Activated CD8-positive, alpha-beta memory T cell treated with anti-CD3 and anti-CD28 coated beads, Interleukin-2, amount 10 ng/mL, durations not matched to agents 7 days and 5 days (primary cell): ENCODE data around the gene CYB5R3. TPM values are rescaled to one million over a fixed set of nuclear protein-coding genes. Genes with fewer than 3 reads are reported as not detected.

Experiments
- ATAC-seq: fragments of 150-1000 bp; cut with Tn5 transposase; one replicate; pipeline ENCODE4 v1.10.0; 2021; ENCODE audit warnings: moderate library complexity
- CTCF ChIA-PET: fragments of 350-600 bp; sonication (Branson Sonifier 250); formaldehyde crosslinking; loops from one replicate; lab custom pipeline; 2021; ENCODE audit warnings: antibody characterized with exemption; lab: Charles Lee
- DNase-seq: peaks from one replicate; pipeline ENCODE4 v3.0.0-alpha.2; 2020
- H3K27ac Mint-ChIP-seq: one replicate; pipeline ENCODE4 v1.8.0; 2021; ENCODE audit warnings: mild to moderate bottlenecking, mixed read lengths
- H3K27me3 Mint-ChIP-seq: one replicate; pipeline ENCODE4 v1.8.0; 2021; ENCODE audit warnings: mixed read lengths
- H3K36me3 Mint-ChIP-seq: one replicate; pipeline ENCODE4 v1.8.0; 2021; ENCODE audit warnings: mild to moderate bottlenecking, mixed read lengths
- H3K4me1 Mint-ChIP-seq: one replicate; pipeline ENCODE4 v1.8.0; 2021; ENCODE audit warnings: mixed read lengths
- H3K4me3 Mint-ChIP-seq: one replicate; pipeline ENCODE4 v1.8.0; 2021; ENCODE audit warnings: mild to moderate bottlenecking, moderate library complexity, mixed read lengths
- H3K9me3 Mint-ChIP-seq: one replicate; pipeline ENCODE4 v1.8.0; 2022; ENCODE audit warnings: low read depth, mixed read lengths
- total RNA-seq, 2 experiments: library from RNA; stranded (reverse); gene quantifications; one replicate each; pipeline ENCODE4 v1.2.3, GENCODE V29; 2021

The CYB5R3 gene
- total RNA-seq, 2 experiments from 2014 or later: 66.2 to 66.8 TPM

DNA sequence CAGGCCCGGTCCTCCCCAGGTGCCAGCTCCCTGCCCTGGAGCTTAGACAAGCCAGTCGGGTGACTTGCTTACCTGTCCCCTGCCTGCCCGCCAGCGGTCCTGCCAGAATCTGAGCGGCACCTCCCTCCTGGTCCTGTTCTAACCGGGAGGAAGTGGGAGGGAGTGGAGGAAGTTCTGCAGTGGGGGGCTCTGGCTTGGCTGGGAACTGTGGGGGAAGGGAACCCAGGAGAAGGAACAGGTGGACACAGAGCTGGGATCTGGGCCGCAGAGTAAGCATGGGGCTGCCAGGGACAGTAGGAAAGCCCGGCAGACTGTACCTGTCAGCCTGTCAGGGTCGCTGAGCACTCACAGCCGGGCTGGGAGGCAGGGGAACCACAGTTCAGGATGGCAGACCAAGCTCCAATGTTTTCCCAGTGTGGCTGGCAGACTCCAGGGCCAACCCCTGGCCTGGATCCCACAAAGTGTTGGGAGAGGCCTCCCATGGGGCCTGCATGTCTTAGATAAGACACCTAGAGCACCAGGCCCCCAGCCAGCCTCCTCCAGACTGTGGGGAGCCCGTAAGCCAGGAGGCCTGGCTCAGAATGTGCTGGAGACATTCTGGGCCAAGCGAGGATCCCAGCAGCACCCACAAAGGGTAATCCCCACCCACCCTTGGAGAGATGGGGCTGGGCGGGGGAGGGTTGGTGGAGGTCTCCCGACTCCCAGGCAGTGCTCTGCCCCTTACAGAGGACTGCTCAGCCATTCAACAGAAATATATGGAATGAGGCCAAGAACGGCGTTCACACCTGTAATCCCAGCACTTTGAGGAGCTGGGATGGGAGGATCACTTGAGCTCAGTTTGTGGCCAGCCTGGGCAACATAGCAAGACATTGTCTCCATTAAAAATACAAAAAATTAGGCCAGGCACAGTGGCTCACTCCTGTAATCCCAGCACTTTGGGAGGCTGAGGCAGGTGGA lies 2.3 kb downstream of the CYB5R3 start:
- ATAC-seq: no peak
- Mint-ChIP-seq H3K9me3 (no peaks in the 10 kb centered on the region), H3K36me3 (peaks cover 2% of the 10 kb centered on the region), H3K27me3 (no peaks in the 10 kb centered on the region), H3K27ac (no peak overlapping the region), H3K4me1 (peaks cover 15% of the 10 kb centered on the region), H3K4me3 (no peak overlapping the region)
- DNase-seq: no peak
- CTCF ChIA-PET: interaction anchor here (1.4 kb wide), 1 partner anchor 25 kb away, joined by 4 read pairs; no protein-coding TSS in a partner anchor

- H3K36me3 Mint-ChIP-seq: peaks cover 2% of the 10 kb centered on the region
- no peak overlapping the region for H3K27ac Mint-ChIP-seq
- DNase-seq (no peak), ATAC-seq (no peak)
- H3K4me3 Mint-ChIP-seq: no peak overlapping the region
- H3K4me1 Mint-ChIP-seq: peaks cover 15% of the 10 kb centered on the region
- no peaks in the 10 kb centered on the region for H3K9me3 Mint-ChIP-seq
- H3K27me3 Mint-ChIP-seq: no peaks in the 10 kb centered on the region
- CTCF ChIA-PET: no interaction called here
These were observed 3.1 kb downstream of the CYB5R3 start for GRCh38 chr22:42645938-42646568.

- H3K4me3 Mint-ChIP-seq: no peak overlapping the region
- H3K4me1 Mint-ChIP-seq: peaks cover 16% of the 10 kb centered on the region
- ATAC-seq (no peak), DNase-seq (no peak)
- peaks cover 2% of the 10 kb centered on the region for H3K36me3 Mint-ChIP-seq
- no peaks in the 10 kb centered on the region for H3K9me3 Mint-ChIP-seq
- H3K27me3 Mint-ChIP-seq: no peaks in the 10 kb centered on the region
- H3K27ac Mint-ChIP-seq: no peak overlapping the region
- CTCF ChIA-PET: no interaction called here
These were observed 3.8 kb downstream of the CYB5R3 start for GRCh38 chr22:42645341-42645937.

DNA sequence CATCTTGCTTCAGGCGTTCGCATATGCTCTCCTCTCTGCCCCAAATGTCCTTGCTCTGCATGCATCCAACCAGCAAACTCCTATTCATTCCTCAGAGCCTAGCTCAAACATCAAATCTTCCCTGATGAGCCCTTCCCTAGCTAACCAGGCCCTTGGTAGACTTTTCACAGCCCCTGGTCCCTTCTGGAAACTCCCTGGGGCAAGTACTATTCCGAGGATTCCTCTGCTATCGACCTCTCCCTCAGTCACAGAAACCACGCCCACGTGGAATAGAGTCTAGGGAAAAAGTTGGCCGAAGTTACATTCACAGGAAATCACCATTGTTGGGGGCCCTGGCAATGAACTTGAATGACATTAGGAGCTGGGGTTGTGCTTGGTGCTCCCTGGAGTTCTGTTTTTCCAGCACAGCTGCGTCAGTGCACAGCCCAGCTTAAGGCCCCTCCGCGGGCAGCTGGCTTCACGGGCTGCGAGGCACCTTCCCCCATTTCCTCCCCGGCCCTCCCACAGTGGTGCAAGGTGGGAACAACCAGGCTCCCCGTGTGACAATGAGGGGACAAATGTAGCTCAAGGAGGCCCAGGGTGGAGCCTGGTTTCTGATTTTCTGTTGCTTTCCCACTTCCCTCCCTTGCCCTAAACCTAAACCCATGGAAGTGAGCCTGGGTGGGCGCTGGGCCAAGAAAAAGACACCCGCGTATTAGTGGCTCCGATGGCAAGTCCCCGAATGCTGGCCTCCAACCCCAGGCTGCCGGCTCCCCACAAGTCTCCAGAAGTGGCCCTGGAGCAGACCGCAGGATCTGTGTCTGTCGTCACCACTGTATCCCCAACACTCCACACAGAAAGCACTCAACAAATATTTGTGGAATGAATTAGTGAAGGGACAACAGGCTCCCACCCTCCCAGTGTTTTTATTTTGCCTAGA lies 4.5 kb downstream of the CYB5R3 start:
- H3K4me3 Mint-ChIP-seq: no peak overlapping the region
- no peak overlapping the region for H3K27ac Mint-ChIP-seq
- CTCF ChIA-PET: no interaction called here
- peaks cover 2% of the 10 kb centered on the region for H3K36me3 Mint-ChIP-seq
- H3K9me3 Mint-ChIP-seq: no peaks in the 10 kb centered on the region
- peaks cover 19% of the 10 kb centered on the region for H3K4me1 Mint-ChIP-seq
- H3K27me3 Mint-ChIP-seq: no peaks in the 10 kb centered on the region
- ATAC-seq (no peak), DNase-seq (no peak)

DNA sequence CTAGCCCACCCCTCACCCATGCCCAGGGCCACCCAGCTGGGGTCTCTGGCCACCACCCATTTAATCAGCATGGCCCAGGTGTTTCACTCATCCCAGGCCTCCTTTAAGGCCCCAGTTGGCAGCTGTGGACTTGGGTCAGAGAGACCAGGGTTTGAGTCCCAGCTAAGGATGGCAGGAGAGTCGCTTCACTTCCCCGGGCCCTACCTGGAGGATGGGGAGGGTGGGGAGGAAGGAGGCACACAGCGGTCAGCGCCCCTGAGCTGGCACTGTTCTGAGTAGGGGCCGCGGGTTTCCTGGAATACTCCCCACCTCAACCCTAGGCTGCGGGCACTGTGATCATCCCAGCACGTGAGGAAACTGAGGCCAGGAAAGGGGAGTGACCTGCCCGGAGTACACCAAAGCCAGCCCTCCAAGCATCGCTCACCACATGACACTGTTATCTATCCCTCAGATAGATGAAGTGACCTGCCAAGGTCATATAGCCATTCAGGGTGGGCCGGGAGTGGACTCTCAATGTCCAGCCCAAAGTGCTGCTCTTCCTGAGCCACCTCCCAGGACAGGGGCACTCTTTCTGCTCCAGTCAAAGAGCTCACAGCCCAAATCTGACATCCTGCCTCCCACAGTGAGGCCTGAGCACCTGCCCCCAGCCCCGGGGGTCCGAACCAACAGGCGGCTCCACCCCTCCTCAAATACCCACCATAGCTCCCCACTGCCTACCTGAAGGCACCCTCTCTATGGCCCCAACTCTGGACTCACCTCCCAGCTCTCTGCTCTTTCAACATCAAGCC lies 5.4 kb downstream of the CYB5R3 start:
- H3K9me3 Mint-ChIP-seq: no peaks in the 10 kb centered on the region
- DNase-seq: no peak
- ATAC-seq: no peak
- no peak overlapping the region for H3K27ac Mint-ChIP-seq
- CTCF ChIA-PET: no interaction called here
- H3K27me3 Mint-ChIP-seq: no peaks in the 10 kb centered on the region
- no peak overlapping the region for H3K4me3 Mint-ChIP-seq
- H3K36me3 Mint-ChIP-seq: peaks cover 2% of the 10 kb centered on the region
- H3K4me1 Mint-ChIP-seq: peaks cover 18% of the 10 kb centered on the region

DNA sequence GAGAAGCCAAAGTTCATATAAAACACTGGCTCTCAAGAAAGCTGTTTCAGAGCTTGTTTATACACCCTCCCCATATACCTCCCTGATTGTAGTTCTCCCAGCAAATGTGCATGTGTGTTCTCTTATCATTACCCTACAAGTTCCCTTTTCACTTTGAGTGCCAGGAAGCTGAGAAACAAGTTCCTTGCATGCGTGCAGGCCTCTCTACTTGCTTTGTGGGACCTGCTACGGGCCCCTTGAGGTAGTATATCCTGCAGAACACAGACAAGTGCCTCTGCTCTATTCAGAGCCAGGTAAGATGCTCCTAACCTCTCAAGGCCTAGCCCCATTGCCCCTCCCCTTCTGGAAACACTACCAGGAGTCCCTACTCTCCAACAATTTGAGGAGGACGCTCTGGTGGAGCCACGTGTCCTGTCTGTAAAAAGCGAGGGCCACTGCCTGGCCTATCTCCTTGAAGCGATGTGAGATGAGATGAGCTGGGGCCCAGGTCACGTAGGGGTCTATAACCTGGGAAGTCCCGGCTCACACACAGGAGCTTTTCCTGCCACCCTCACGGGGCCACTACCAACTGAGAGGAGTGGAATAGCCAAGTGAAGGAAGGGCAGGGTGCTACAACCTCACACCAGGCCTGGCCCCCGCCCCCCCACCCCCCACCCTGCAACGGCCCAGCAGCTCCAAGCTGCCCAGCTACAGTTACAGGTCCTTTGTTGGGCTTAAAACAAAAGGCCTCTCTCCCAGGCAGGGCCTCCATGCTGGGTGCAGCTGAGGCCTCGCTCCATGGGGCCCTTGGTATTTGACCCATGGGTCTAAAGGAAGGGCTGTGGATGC lies 6.2 kb downstream of the CYB5R3 start:
- Mint-ChIP-seq H3K27me3 (no peaks in the 10 kb centered on the region), H3K4me1 (peaks cover 13% of the 10 kb centered on the region), H3K27ac (no peak overlapping the region), H3K9me3 (no peaks in the 10 kb centered on the region), H3K4me3 (no peak overlapping the region), H3K36me3 (no peaks in the 10 kb centered on the region)
- CTCF ChIA-PET: interaction anchor here (1.6 kb wide), 1 partner anchor 22 kb away, joined by 5 read pairs; no protein-coding TSS in a partner anchor
- ATAC-seq: no peak
- DNase-seq: no peak

DNA sequence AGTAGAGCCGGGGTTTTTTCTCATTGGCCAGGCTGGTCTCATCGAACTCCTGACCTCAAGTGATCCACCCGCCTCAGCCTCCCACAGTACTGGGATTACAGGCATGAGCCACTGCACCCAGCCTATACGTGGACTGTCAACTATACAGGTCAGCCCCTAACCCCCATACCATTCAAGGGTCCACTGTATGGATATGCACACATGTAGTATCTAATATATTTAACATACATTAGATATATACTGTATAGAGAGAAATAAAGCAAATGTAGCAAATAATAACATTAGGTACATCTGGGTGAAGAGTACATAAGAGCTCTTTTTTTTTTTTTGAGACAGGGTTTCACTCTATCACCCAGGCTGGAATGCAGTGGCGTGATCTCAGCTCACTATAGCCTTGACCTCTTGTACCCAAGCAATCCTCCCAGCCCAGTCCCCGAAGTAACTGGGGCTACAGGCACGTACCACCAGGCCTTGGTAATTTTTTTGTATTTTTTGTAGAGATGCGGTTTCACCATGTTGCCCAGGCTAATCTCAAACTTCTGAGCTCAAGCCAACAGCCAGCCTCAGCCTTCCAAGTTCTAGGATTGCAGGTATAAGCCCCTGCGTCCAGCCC lies 7.3 kb downstream of the CYB5R3 start:
- CTCF ChIA-PET: interaction anchor here (1.6 kb wide), 1 partner anchor 21 kb away, joined by 5 read pairs; no protein-coding TSS in a partner anchor
- no peaks in the 10 kb centered on the region for H3K36me3 Mint-ChIP-seq

DNA sequence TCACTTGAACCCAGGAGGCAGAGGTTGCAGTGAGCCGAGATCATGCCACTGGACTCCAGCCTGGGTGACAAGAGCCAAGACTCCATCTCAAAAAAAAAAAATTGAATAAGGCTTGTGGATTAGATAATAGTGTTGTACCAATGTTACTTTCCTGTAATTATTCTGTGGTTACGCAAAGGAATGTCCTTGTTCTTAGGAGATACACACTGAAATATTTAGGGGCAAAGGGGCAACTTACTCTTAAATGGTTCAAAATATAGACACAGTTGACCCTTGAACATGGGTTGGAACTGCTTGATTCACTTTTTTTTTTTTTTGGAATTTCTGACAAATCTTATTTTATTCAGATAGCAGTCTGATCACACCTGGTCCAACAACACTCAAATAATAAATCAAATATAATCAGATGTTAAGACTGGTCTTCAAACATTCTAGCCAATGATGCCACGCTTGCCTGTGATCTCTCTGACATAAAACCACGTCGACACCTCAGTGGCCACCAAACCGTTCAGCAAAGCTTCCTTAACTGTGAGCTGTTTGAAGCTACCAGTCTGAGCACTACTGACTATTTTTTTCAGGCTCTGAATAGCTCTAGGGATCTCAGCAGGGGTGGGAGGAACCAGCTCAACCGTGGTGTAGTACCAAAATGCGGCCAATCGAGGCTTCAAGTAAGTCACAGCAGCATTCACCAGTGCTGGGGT lies 9.5 kb downstream of the CYB5R3 start:
- Mint-ChIP-seq H3K9me3 (no peaks in the 10 kb centered on the region), H3K36me3 (no peaks in the 10 kb centered on the region), H3K4me3 (no peak overlapping the region), H3K27ac (no peak overlapping the region), H3K4me1 (peaks cover 5% of the 10 kb centered on the region), H3K27me3 (no peaks in the 10 kb centered on the region)
- CTCF ChIA-PET: interaction anchor here (2.0 kb wide), 1 partner anchor 23 kb away, joined by 4 read pairs; no protein-coding TSS in a partner anchor
- DNase-seq (no peak), ATAC-seq (no peak)

More for the DNA sequence above, 7.3 kb downstream of the CYB5R3 start:
- Mint-ChIP-seq H3K27ac (no peak overlapping the region), H3K4me1 (peaks cover 8% of the 10 kb centered on the region), H3K27me3 (no peaks in the 10 kb centered on the region), H3K9me3 (no peaks in the 10 kb centered on the region), H3K4me3 (no peak overlapping the region)
- ATAC-seq (no peak), DNase-seq (no peak)

DNA sequence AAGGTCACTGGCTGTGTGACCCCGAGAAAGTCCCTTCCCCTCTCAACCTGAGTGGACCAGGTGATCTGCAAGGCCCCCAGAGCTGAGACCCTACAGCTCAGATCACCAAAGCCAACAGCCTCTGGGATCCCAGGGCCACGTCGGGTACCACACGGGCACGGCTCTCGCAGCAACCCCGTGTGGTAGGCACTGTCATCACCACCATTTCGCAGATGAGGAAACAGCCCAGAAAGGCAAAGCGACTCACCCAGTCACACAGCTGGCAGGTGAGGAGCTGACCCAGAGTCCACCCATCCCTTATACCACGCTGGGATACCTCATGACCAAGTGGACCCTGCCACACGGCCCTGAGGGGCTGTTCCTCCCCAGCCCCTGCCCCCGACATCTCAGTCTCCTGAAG lies 11.6 kb downstream of the CYB5R3 start:
- Mint-ChIP-seq H3K27me3 (no peaks in the 10 kb centered on the region), H3K4me3 (no peak overlapping the region), H3K36me3 (no peaks in the 10 kb centered on the region), H3K27ac (no peak overlapping the region), H3K4me1 (peaks cover 5% of the 10 kb centered on the region), H3K9me3 (no peaks in the 10 kb centered on the region)
- ATAC-seq: no peak
- CTCF ChIA-PET: interaction anchor here (2.2 kb wide), 1 partner anchor 16 kb away, joined by 8 read pairs; no protein-coding TSS in a partner anchor
- DNase-seq: no peak

GRCh38 chr22:42636506-42636905 lies 12.7 kb downstream of the CYB5R3 start:
- no peaks in the 10 kb centered on the region for H3K27me3 Mint-ChIP-seq
- H3K4me1 Mint-ChIP-seq: peaks cover 5% of the 10 kb centered on the region
- DNase-seq: no peak
- no peak for ATAC-seq
- CTCF ChIA-PET: interaction anchor here (2.2 kb wide), 1 partner anchor 15 kb away, joined by 8 read pairs; no protein-coding TSS in a partner anchor
- H3K4me3 Mint-ChIP-seq: no peak overlapping the region
- H3K27ac Mint-ChIP-seq: no peak overlapping the region
- no peaks in the 10 kb centered on the region for H3K36me3 Mint-ChIP-seq
- H3K9me3 Mint-ChIP-seq: no peaks in the 10 kb centered on the region
